Upper lobe of right lung (tissue), 1 donor: Measurements from ENCODE around the gene A4GALT. TPM values are rescaled to one million over a fixed set of nuclear protein-coding genes. Genes with fewer than 3 reads are reported as not detected.
"Not testable (repeated sequence)": the region's sequence is repeated elsewhere in the genome, so short reads cannot be mapped to it uniquely, and the experiment has no call there.

Experiments
- ATAC-seq: fragments of 200-7000 bp; cut with Tn5 transposase; one replicate; pipeline ENCODE4 v1.9.1; 2020; ENCODE audit warnings: mild to moderate bottlenecking, moderate library complexity
- DNase-seq: peaks from one replicate; pipeline ENCODE4 v3.0.0-alpha.2; 2020
- H3K27ac ChIP-seq: fragments of 200-600 bp; one replicate; pipeline ENCODE4 v1.8.0; 2022
- H3K27me3 ChIP-seq: fragments of 200-600 bp; one replicate; pipeline ENCODE4 v1.8.0; 2022; ENCODE audit warnings: mild to moderate bottlenecking
- H3K36me3 ChIP-seq: fragments of 200-600 bp; one replicate; pipeline ENCODE4 v1.8.0; 2022
- H3K4me1 ChIP-seq: fragments of 200-600 bp; one replicate; pipeline ENCODE4 v1.8.0; 2022
- H3K4me3 ChIP-seq: fragments of 200-600 bp; one replicate; pipeline ENCODE4 v1.8.0; 2022; ENCODE audit warnings: mild to moderate bottlenecking
- H3K9me3 ChIP-seq: fragments of 200-600 bp; one replicate; pipeline ENCODE4 v1.8.0; 2022
- intact Hi-C: fragments of 100-400 bp; cut with DNase I; formaldehyde crosslinking; loops from one replicate; pipeline ENCODE4 v1.11.0; 2022
- total RNA-seq: library from RNA; stranded (reverse); fragmentation: NEBNext Ultra II Directional; extraction: Animal tissue kit (Norgen Biotek cat#: 25700); gene quantifications from one replicate; pipeline ENCODE4 v1.2.1, GENCODE V29; 2021
- TF ChIP-seq, protein P1 (sequence below): fragments of 200-600 bp; IDR thresholded peaks from one replicate; pipeline ENCODE4 v1.8.0; 2022; ENCODE audit warnings: antibody characterized with exemption
- donor health status: DM: no; HTN: yes; CAD: no; lungs with severe emphysema.

A4GALT gene
- total RNA-seq, 1 donor from 2014 or later = 25.7 TPM

DNA sequence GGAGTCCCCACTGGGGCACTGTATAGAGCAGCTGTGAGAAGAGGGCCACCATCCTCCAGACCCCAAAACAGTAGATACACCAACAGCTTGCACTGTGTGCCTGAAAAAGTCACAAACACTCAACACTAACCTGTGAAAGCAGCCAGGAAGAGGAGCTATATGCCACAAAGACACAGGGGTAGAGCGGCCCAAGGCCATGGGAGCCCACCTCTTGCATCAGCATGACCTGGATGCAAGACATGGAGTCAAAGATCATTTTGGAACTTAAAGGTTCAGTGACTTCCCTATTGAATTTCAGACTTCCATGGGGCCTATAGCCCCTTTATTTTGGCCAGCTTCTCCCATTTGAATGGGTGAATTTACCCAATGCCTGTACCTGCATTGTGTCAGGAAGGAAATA, 41.8 kb downstream of the A4GALT start:
- peaks cover 37% of the 10 kb centered on the region for H3K4me1 ChIP-seq
- no peak overlapping the region for H3K4me3 ChIP-seq
- no peaks in the 10 kb centered on the region for H3K9me3 ChIP-seq
- H3K27me3 ChIP-seq = no peaks in the 10 kb centered on the region
- ATAC-seq = no peak
- H3K36me3 ChIP-seq = no peaks in the 10 kb centered on the region
- DNase-seq = no peak
- TF ChIP-seq, protein P1, sequence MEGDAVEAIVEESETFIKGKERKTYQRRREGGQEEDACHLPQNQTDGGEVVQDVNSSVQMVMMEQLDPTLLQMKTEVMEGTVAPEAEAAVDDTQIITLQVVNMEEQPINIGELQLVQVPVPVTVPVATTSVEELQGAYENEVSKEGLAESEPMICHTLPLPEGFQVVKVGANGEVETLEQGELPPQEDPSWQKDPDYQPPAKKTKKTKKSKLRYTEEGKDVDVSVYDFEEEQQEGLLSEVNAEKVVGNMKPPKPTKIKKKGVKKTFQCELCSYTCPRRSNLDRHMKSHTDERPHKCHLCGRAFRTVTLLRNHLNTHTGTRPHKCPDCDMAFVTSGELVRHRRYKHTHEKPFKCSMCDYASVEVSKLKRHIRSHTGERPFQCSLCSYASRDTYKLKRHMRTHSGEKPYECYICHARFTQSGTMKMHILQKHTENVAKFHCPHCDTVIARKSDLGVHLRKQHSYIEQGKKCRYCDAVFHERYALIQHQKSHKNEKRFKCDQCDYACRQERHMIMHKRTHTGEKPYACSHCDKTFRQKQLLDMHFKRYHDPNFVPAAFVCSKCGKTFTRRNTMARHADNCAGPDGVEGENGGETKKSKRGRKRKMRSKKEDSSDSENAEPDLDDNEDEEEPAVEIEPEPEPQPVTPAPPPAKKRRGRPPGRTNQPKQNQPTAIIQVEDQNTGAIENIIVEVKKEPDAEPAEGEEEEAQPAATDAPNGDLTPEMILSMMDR = no peak
- no peak overlapping the region for H3K27ac ChIP-seq
- intact Hi-C loops = no loop called here

DNA sequence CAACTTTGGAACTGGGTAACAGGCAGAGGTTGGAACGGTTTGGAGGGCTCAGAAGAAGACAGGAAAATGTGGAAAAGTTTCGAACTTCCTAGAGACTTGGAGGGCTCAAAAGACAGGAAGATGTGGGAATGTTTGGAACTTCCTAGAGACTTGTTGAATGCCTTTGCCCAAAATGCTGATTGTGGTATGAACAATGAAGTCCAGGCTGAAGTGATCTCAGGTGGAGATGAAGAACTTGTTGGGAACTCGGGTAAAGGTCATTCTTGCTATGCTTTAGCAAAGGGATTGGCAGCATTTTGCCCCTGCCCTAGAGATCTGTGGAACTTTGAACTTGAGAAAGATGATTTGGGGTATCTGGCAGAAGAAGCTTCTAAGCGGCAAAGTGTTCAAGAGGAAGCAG, 42.7 kb downstream of the A4GALT start:
- ATAC-seq, H3K27ac ChIP-seq, H3K27me3 ChIP-seq, H3K36me3 ChIP-seq, intact Hi-C loops, DNase-seq, H3K9me3 ChIP-seq, H3K4me3 ChIP-seq: not testable (repeated sequence)
- peaks cover 30% of the 10 kb centered on the region for H3K4me1 ChIP-seq

DNA sequence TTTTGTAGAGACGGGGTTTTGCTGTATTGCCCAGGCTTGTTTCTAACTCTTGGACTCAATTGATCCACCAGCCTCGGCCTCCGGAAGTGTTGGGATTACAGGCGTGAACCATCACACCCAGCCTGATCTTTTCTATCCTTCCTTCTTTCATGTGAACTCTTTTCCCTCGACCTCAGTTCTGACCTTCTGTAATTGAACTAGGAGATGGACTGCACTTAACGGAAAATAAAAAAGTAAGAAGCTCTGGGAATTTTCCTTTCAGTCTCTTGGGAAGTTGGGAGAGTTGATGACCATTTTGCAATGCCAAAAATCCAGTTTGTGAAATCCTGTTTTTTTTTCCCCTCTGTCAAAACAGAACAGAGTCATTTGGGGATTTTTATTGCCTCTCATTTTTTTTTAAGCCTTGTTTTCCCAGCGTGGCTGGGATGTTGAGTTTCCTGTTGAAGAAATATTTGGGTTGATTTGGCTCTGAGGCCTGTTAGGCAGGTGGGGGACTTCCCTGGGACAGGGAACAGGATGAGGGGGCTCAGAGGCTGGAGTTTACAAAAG, 44.5 kb downstream of the A4GALT start:
- H3K4me1 ChIP-seq = peaks cover 21% of the 10 kb centered on the region

DNA sequence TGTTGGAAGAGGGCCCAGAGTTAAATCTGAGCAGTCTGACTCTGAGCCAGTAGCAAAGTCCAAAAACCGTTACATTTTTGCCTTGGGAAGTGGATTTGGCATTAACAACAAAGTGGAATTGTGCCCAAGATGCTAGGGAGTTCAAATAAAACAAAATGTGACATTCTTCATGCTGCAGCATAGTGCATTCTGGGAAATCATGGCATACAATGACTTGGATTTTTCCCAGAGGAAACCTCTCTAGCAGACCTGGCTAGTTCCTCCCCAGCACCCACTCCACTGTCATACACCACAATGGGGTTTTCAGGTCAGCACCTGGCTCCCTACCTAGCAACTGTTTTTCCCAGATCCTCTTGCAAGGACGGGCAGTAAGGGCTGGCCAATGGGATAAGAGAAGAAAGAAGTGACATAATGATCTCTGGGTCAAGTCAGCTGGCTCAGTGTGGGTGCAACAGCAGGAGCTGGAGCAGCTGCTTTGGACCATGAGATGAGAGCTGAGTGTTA, 46.7 kb downstream of the A4GALT start:
- Histone ChIP-seq H3K9me3 (no peaks in the 10 kb centered on the region), H3K36me3 (no peaks in the 10 kb centered on the region), H3K27me3 (no peaks in the 10 kb centered on the region), H3K4me3 (no peak overlapping the region), H3K4me1 (peaks cover 24% of the 10 kb centered on the region), H3K27ac (no peak overlapping the region)
- intact Hi-C loops = no loop called here
- TF ChIP-seq, protein P1 = no peak
- DNase-seq (no peak), ATAC-seq (peak; percentile 73)

More for the DNA sequence above, 44.5 kb downstream of the A4GALT start:
- intact Hi-C loops = no loop called here
- Histone ChIP-seq H3K27ac (peak overlapping the region; percentile 73), H3K36me3 (no peaks in the 10 kb centered on the region), H3K4me3 (no peak overlapping the region), H3K9me3 (no peaks in the 10 kb centered on the region), H3K27me3 (no peaks in the 10 kb centered on the region)
- TF ChIP-seq, protein P1 = no peak
- ATAC-seq (no peak), DNase-seq (no peak)

DNA sequence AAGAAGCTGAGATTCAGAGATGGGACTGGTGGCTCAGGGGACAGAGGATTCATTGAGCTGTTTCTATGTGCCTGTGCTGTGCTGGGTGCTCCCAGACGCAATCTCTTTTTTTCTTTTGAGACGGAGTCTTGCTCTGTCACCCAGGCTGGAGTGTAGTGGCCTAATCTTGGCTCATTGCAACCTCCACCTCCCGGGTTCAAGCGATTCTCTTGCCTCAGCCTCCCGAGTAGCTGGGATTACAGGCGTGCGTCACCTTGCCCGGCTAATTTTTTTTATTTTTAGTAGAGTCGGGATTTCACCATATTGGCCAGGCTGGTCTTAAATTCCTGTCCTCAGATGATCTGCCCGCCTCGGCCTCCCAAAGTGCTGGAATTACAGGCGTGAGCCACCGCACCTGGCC, 47.6 kb downstream of the A4GALT start:
- peaks cover 24% of the 10 kb centered on the region for H3K4me1 ChIP-seq
- H3K36me3 ChIP-seq, H3K4me3 ChIP-seq, intact Hi-C loops, H3K9me3 ChIP-seq, DNase-seq, ATAC-seq, H3K27me3 ChIP-seq, H3K27ac ChIP-seq: not testable (repeated sequence)

DNA sequence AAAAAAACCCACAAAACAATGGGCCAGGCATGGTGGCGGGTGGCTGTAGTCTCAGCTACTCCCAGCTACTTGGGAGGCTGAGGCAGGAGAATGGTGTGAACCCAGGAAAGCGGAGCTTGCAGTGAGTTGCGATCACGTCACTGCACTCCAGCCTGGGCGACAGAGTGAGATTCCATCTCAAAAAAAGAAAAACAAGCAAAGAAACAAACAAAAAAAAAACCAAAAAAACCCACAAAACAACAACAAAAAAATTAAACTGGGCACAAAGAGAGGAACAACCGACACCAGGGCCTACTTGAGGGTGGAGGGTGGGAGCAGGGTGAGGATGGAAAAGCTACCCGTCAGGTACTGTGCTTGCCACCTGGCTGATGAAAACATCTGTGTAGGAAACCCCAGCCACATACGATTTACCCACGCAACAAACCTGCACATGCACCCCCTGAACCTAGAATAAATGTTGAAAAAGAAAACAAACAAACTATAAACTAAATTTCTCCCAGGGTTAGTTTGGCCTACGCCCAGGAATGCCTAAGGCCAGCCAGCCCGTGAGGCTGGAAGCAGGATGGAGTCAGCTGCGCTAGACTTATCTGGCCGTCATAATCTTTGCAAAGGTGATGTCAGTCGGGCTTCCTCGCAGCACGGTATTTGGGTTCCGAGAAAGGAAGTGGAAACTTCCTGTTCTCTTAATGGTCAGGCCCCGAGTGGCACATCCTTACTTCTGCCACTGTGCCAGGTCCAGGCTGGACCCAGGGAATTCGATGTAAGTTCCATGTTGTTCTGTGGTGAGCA, 49.6 kb downstream of the A4GALT start:
- H3K27me3 ChIP-seq = no peaks in the 10 kb centered on the region
- TF ChIP-seq, protein P1 = no peak
- H3K4me1 ChIP-seq = peaks cover 10% of the 10 kb centered on the region
- no peak for DNase-seq
- H3K36me3 ChIP-seq = no peaks in the 10 kb centered on the region
- H3K4me3 ChIP-seq = no peak overlapping the region
- H3K9me3 ChIP-seq = no peaks in the 10 kb centered on the region
- ATAC-seq = peak; percentile 64
- intact Hi-C loops = no loop called here
- no peak overlapping the region for H3K27ac ChIP-seq
